ENCODE data around the gene PDE4B.

DNA sequence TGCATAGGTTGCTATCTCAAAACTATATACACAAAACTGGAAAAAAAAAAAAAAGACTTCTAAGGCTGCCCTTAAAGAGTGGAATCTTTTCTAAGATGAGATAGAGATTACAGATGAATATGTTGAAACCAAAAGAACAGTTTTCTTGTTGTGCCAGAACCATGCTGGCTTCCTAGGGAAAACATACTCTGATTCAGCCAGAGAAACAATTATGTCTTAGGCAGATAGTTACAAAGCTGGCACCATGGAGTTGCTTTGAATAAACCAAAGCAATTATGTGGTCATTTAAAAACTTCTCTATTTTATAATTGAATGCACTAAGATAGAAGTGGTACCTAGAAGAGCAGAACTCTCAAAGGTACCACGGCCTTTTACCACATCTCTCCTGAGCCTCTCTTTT, 341.3 kb downstream of the PDE4B start:
- TF ChIP-seq EZH2phosphoT487 (IDR thresholded peaks at IDR 0.05; ENCODE audit: low read depth), result no peak
- TF ChIP-seq, protein P1, sequence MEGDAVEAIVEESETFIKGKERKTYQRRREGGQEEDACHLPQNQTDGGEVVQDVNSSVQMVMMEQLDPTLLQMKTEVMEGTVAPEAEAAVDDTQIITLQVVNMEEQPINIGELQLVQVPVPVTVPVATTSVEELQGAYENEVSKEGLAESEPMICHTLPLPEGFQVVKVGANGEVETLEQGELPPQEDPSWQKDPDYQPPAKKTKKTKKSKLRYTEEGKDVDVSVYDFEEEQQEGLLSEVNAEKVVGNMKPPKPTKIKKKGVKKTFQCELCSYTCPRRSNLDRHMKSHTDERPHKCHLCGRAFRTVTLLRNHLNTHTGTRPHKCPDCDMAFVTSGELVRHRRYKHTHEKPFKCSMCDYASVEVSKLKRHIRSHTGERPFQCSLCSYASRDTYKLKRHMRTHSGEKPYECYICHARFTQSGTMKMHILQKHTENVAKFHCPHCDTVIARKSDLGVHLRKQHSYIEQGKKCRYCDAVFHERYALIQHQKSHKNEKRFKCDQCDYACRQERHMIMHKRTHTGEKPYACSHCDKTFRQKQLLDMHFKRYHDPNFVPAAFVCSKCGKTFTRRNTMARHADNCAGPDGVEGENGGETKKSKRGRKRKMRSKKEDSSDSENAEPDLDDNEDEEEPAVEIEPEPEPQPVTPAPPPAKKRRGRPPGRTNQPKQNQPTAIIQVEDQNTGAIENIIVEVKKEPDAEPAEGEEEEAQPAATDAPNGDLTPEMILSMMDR (IDR thresholded peaks at IDR 0.05; ENCODE audit: low read depth, low read length), result no peak
